HepG2 (cell line): ENCODE data around the gene TOP1. TPM values are rescaled to one million over a fixed set of nuclear protein-coding genes. Genes with fewer than 3 reads are reported as not detected.

Source experiments
- AKAP8 ChIP-seq: sonication (generic); formaldehyde crosslinking; IDR thresholded peaks from 2 replicates; pipeline ENCODE4 v1.5.1; 2020; ENCODE audit warnings: mild to moderate bottlenecking, missing genetic modification reagents
- SATB2 ChIP-seq: sonication (generic); formaldehyde crosslinking; IDR thresholded peaks from 2 replicates; pipeline ENCODE4 v1.5.0; 2020; ENCODE audit warnings: missing genetic modification reagents
- UBTF ChIP-seq: sonication (generic); formaldehyde crosslinking; IDR thresholded peaks from 2 replicates; pipeline ENCODE4 v1.4.0; 2020; ENCODE audit warnings: mild to moderate bottlenecking, missing genetic modification reagents
- ZBTB40 ChIP-seq, 2 experiments: fragments of 450-650 bp in 1 of 2; sonication (generic) in 1 of 2; formaldehyde crosslinking in 1 of 2; IDR thresholded peaks; 2 replicates each; pipeline versions ENCODE4 v1.6.1 to v1.8.0; 2016 to 2022; ENCODE audit warnings: antibody characterized with exemption in 1 of 2, mild to moderate bottlenecking in 1 of 2, missing genetic modification reagents in 1 of 2
- ZBTB46 ChIP-seq: sonication (generic); formaldehyde crosslinking; IDR thresholded peaks from 2 replicates; pipeline ENCODE4 v1.4.0; 2020; ENCODE audit warnings: mild to moderate bottlenecking, missing genetic modification reagents, borderline replicate concordance
- ZEB1 ChIP-seq: IDR thresholded peaks from 2 replicates; pipeline ENCODE4 v1.6.1; 2012; ENCODE audit warnings: mild to moderate bottlenecking, low read depth, inconsistent platforms; ENCODE audit not compliant: insufficient replicate concordance
- ZIK1 ChIP-seq: sonication (generic); formaldehyde crosslinking; IDR thresholded peaks from 2 replicates; pipeline ENCODE4 v1.5.0; 2020; ENCODE audit warnings: mild to moderate bottlenecking, low read depth, missing genetic modification reagents, borderline replicate concordance
- ZNF24 ChIP-seq: fragments of 450-650 bp; IDR thresholded peaks from 2 replicates; pipeline ENCODE4 v1.6.1; 2017; ENCODE audit warnings: antibody characterized with exemption, mild to moderate bottlenecking
- ZNF687 ChIP-seq: sonication (generic); formaldehyde crosslinking; IDR thresholded peaks from 2 replicates; pipeline ENCODE4 v1.5.1; 2020; ENCODE audit warnings: mild to moderate bottlenecking, missing genetic modification reagents, moderate library complexity
- ZNF788 ChIP-seq: sonication (generic); formaldehyde crosslinking; IDR thresholded peaks from 2 replicates; pipeline ENCODE4 v1.5.0; 2020; ENCODE audit warnings: mild to moderate bottlenecking, missing genetic modification reagents, borderline replicate concordance
- ZNF83 ChIP-seq: sonication (generic); formaldehyde crosslinking; IDR thresholded peaks from 2 replicates; pipeline ENCODE4 v1.4.0; 2020; ENCODE audit warnings: missing genetic modification reagents, mild to moderate bottlenecking, borderline replicate concordance
- polyA plus RNA-seq, 8 experiments: library from polyadenylated mRNA; depleted of rRNA in 3 of 8; stranded (reverse) in 7 of 8; unstranded in 1 of 8; fragments of >200 nt; fragmentation: Illumina TruSeq in 4 of 8; extraction: Trizol in 4 of 8; gene quantifications; 2 replicates each; pipeline versions ENCODE4 v1.2.1 to v1.2.3, GENCODE V29; 2011 to 2016; ENCODE audit warnings: low read depth in 4 of 8, missing spikeins in 1 of 8, mixed read lengths in 1 of 8; ENCODE audit not compliant: insufficient read depth in 1 of 8
- total RNA-seq, 5 experiments: library from RNA; depleted of rRNA; stranded (reverse); fragments of >200 nt; fragmentation: Illumina TruSeq; extraction: Trizol; gene quantifications; 2 replicates each; pipeline ENCODE4 v1.2.3, GENCODE V29; 2016; ENCODE audit warnings: low read depth in 1 of 5

Gene TOP1
- total and polyA plus RNA-seq, 2 of the 13 experiments (the other 11 are each of a cell fraction or from before 2014, with no cell fraction given) = 10.2 to 19.4 TPM

- TF ChIP-seq ZBTB40 (IDR thresholded peaks at IDR 0.05) (no peak), ZBTB40 (CRISPR knock-in tag; IDR thresholded peaks at IDR 0.05) (no peak), ZBTB46 (no peak), ZNF788 (no peak), UBTF (CRISPR knock-in tag) (no peak), ZNF687 (no peak), ZEB1 (no peak), ZNF83 (CRISPR knock-in tag) (no peak), AKAP8 (CRISPR knock-in tag) (no peak), ZNF24 (no peak), ZIK1 (CRISPR knock-in tag) (no peak), SATB2 (no peak)
Measured at GRCh38 chr20:41014561-41015088, 14.0 kb upstream of the TOP1 start (continued).
